Measurements from ENCODE around the gene PTPRE.

PTPRE gene

DNA sequence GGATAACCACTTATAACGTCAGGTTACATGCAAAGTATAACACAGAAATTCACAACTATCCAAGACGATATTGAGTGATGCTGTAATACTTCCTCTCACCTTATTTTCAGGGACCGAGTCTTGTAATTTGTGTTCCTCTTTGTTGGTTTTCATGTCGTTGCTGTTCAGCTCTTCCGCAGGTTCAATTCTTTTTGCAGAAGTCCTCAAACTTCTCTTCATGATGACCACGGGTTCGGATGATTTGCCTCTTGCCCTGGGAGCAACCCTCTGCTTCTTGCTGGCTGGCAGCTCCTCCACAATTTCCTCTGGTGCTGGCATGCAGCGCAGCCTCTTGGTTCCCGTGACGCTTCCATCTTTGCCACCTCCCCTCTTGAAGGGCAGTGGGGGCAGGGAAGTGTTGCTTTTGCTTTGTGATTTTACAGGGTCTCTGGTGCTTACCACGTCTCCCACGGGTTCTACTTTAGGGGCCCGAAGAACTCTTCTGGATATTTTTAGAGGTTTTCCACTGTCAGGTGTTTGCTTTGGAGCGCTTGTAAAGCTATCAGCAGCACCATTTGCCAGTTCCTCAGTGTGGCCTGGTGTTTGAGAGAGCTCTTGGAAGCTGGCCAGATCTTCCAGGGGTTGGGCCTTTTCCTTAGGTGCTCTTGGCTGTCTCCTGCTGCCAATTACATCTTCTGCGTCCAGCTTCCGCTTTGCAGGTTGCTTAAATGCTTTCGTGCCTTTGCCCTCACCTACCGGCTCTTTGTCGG is 195.8 kb downstream of the PTPRE start:
- 0 out of 2 replicates have a peak, but pooled peaks cover 6% of the 10 kb centered on the region for H4K20me1 ChIP-seq (ENCODE audit: control insufficient read depth, insufficient read depth, low read depth, low read length)
- H3K79me2 ChIP-seq (ENCODE audit: control insufficient read depth, low read length) = peaks cover 3% of the 10 kb centered on the region; the same call in 1 of the 2 replicates
- no peak overlapping the region for H3K4me3 ChIP-seq (ENCODE audit: low read length)
- no peaks in the 10 kb centered on the region for H3K9me2 ChIP-seq (replicated peaks; ENCODE audit: control insufficient read depth, low read length)
- no peaks in the 10 kb centered on the region for H3K9me3 ChIP-seq (ENCODE audit: control insufficient read depth, insufficient read depth, low read length)
- H3K4me1 ChIP-seq (ENCODE audit: control insufficient read depth, low read length) = no peaks in the 10 kb centered on the region
- H3K4me2 ChIP-seq (ENCODE audit: low read length) = no peak overlapping the region
- no peak overlapping the region for H3K27ac ChIP-seq (ENCODE audit: low read depth, low read length)
- H3F3A ChIP-seq (ENCODE audit: control insufficient read depth, insufficient read depth) = peaks cover 4% of the 10 kb centered on the region; the same call in 1 of the 2 replicates
- TF ChIP-seq EZH2phosphoT487 (IDR thresholded peaks at IDR 0.05; ENCODE audit: borderline replicate concordance, low read length) = no peak
- TF ChIP-seq, protein P1, sequence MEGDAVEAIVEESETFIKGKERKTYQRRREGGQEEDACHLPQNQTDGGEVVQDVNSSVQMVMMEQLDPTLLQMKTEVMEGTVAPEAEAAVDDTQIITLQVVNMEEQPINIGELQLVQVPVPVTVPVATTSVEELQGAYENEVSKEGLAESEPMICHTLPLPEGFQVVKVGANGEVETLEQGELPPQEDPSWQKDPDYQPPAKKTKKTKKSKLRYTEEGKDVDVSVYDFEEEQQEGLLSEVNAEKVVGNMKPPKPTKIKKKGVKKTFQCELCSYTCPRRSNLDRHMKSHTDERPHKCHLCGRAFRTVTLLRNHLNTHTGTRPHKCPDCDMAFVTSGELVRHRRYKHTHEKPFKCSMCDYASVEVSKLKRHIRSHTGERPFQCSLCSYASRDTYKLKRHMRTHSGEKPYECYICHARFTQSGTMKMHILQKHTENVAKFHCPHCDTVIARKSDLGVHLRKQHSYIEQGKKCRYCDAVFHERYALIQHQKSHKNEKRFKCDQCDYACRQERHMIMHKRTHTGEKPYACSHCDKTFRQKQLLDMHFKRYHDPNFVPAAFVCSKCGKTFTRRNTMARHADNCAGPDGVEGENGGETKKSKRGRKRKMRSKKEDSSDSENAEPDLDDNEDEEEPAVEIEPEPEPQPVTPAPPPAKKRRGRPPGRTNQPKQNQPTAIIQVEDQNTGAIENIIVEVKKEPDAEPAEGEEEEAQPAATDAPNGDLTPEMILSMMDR (IDR thresholded peaks at IDR 0.05; ENCODE audit: low read depth, low read length, poor library complexity, severe bottlenecking) = no peak
- H3K36me3 ChIP-seq (ENCODE audit: control insufficient read depth, low read length) = peaks cover 100% of the 10 kb centered on the region
- H3K27me3 ChIP-seq (ENCODE audit: control insufficient read depth, low read length) = no peaks in the 10 kb centered on the region

DNA sequence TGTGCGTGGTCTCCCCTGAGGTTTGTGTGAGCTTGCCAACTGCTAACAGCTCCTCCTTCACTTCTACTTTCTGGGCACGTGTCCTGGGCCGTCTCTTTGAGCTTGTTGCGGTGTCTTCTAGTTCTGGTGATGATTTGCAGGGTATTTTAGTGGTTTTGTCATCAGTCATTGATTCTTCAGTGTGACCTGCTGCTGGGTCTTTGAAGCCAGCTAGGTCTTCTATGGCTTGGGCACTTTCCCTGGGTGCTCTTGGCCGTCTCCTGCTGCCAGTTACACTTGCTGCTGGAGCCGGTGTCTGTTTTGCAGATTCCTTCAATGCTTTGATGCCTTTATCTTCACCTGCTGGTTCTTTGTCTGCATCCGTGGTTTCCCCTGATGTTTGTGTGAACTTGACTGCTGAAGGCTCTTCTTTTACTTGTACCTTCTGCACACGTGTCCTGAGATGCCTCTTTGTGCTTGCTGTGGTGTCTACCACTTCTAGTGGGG is 196.4 kb downstream of the PTPRE start:
- H3K9me3 ChIP-seq (ENCODE audit: control insufficient read depth, insufficient read depth, low read length) = no peaks in the 10 kb centered on the region
- no peak overlapping the region for H3K27ac ChIP-seq (ENCODE audit: low read depth, low read length)
- H3F3A ChIP-seq (ENCODE audit: control insufficient read depth, insufficient read depth) = peaks cover 4% of the 10 kb centered on the region; the same call in 1 of the 2 replicates
- H3K36me3 ChIP-seq (ENCODE audit: control insufficient read depth, low read length) = peaks cover 100% of the 10 kb centered on the region
- H3K4me3 ChIP-seq (ENCODE audit: low read length) = no peak overlapping the region
- H3K79me2 ChIP-seq (ENCODE audit: control insufficient read depth, low read length) = peaks cover 9% of the 10 kb centered on the region
- no peak overlapping the region for H3K4me2 ChIP-seq (ENCODE audit: low read length)
- H3K9me2 ChIP-seq (replicated peaks; ENCODE audit: control insufficient read depth, low read length) = no peaks in the 10 kb centered on the region
- H3K4me1 ChIP-seq (ENCODE audit: control insufficient read depth, low read length) = no peaks in the 10 kb centered on the region
- 0 out of 2 replicates have a peak, but pooled peaks cover 6% of the 10 kb centered on the region for H4K20me1 ChIP-seq (ENCODE audit: control insufficient read depth, insufficient read depth, low read depth, low read length)
- TF ChIP-seq, protein P1 (IDR thresholded peaks at IDR 0.05; ENCODE audit: low read depth, low read length, poor library complexity, severe bottlenecking) = no peak
- H3K27me3 ChIP-seq (ENCODE audit: control insufficient read depth, low read length) = no peaks in the 10 kb centered on the region

DNA sequence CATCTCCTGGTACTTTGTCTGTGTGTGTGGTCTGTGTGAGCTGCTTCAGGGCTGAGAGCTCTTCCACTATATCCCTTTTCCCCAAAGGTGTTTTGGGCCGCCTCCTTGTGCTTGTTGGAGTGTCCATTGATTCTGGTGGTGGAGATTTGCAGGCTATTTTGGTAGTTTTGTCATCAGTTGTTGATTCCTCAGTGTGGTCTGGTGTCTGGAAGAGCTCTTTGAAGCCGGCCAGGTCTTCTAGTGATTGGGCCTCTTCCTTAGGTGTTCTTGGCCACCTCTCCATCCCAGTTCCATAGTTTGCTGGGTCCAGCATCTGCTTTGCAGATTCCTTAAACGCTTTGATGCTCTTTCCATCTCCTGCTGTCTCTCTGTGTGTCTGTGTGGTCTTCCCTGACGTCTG is 198.5 kb downstream of the PTPRE start:
- no peaks in the 10 kb centered on the region for H3K9me2 ChIP-seq (replicated peaks; ENCODE audit: control insufficient read depth, low read length)
- no peak overlapping the region for H3K4me2 ChIP-seq (ENCODE audit: low read length)
- peaks cover 21% of the 10 kb centered on the region for H3K79me2 ChIP-seq (ENCODE audit: control insufficient read depth, low read length)
- H4K20me1 ChIP-seq (ENCODE audit: control insufficient read depth, insufficient read depth, low read depth, low read length) = 0 out of 2 replicates have a peak, but pooled peaks cover 4% of the 10 kb centered on the region
- no peaks in the 10 kb centered on the region for H3K27me3 ChIP-seq (ENCODE audit: control insufficient read depth, low read length)
- no peaks in the 10 kb centered on the region for H3K4me1 ChIP-seq (ENCODE audit: control insufficient read depth, low read length)
- H3F3A ChIP-seq (ENCODE audit: control insufficient read depth, insufficient read depth) = no peaks in the 10 kb centered on the region; the same call in 1 of the 2 replicates
- H3K9me3 ChIP-seq (ENCODE audit: control insufficient read depth, insufficient read depth, low read length) = no peaks in the 10 kb centered on the region
- no peak overlapping the region for H3K4me3 ChIP-seq (ENCODE audit: low read length)
- H3K27ac ChIP-seq (ENCODE audit: low read depth, low read length) = no peak overlapping the region
- TF ChIP-seq EZH2phosphoT487 (IDR thresholded peaks at IDR 0.05; ENCODE audit: borderline replicate concordance, low read length) = no peak
- TF ChIP-seq, protein P1 (IDR thresholded peaks at IDR 0.05; ENCODE audit: low read depth, low read length, poor library complexity, severe bottlenecking) = no peak
- H3K36me3 ChIP-seq (ENCODE audit: control insufficient read depth, low read length) = peaks cover 100% of the 10 kb centered on the region
